ENCODE data around the gene IGF2BP2. TPM values are rescaled to one million over a fixed set of nuclear protein-coding genes. Genes with fewer than 3 reads are reported as not detected.
"Not testable (repeated sequence)": the region's sequence is repeated elsewhere in the genome, so short reads cannot be mapped to it uniquely, and the experiment has no call there.

Gene IGF2BP2
- total RNA-seq, 4 donors from 2014 or later = 3.0 to 13.8 (median 6.8) TPM

- intact Hi-C loops (cut with DNase I) = no loop called here
- 85 to 90% methylated on average over 14 to 17 of the region's 19 CpGs for WGBS, 2 donors
Measured at GRCh38 chr3:185647134-185647879, 177.5 kb downstream of the IGF2BP2 start.

GRCh38 chr3:185646382-185647133, 178.3 kb downstream of the IGF2BP2 start:
- Histone ChIP-seq H3K4me3 (no peak overlapping the region), H3K27ac (no peak overlapping the region), H3K27me3 (peaks cover 0 to 10% (median 0%) of the 10 kb centered on the region in 4 donors), H3K9me3 (no peaks in the 10 kb centered on the region), H3K4me1 (no peaks in the 10 kb centered on the region), H3K36me3 (peaks cover 0 to 17% (median 0%) of the 10 kb centered on the region in 3 donors)
- 79 to 96% methylated on average over 9 to 12 of the region's 14 CpGs for WGBS, 2 donors
- TF ChIP-seq CTCF (IDR thresholded peaks at IDR 0.05) (no peak), POLR2A (IDR thresholded peaks at IDR 0.05) (no peak)
- intact Hi-C loops (cut with DNase I) = no loop called here
- no peak for DNase-seq

More at GRCh38 chr3:185647134-185647879, 177.5 kb downstream of the IGF2BP2 start:
- Histone ChIP-seq H3K9me3 (no peaks in the 10 kb centered on the region), H3K27me3 (peaks cover 0 to 10% (median 0%) of the 10 kb centered on the region in 4 donors), H3K4me3 (no peak overlapping the region), H3K4me1 (no peaks in the 10 kb centered on the region), H3K36me3 (peaks cover 0 to 17% (median 0%) of the 10 kb centered on the region in 3 donors), H3K27ac (no peak overlapping the region)
- TF ChIP-seq POLR2A (IDR thresholded peaks at IDR 0.05) (no peak), CTCF (IDR thresholded peaks at IDR 0.05) (no peak)
- no peak for DNase-seq

DNA sequence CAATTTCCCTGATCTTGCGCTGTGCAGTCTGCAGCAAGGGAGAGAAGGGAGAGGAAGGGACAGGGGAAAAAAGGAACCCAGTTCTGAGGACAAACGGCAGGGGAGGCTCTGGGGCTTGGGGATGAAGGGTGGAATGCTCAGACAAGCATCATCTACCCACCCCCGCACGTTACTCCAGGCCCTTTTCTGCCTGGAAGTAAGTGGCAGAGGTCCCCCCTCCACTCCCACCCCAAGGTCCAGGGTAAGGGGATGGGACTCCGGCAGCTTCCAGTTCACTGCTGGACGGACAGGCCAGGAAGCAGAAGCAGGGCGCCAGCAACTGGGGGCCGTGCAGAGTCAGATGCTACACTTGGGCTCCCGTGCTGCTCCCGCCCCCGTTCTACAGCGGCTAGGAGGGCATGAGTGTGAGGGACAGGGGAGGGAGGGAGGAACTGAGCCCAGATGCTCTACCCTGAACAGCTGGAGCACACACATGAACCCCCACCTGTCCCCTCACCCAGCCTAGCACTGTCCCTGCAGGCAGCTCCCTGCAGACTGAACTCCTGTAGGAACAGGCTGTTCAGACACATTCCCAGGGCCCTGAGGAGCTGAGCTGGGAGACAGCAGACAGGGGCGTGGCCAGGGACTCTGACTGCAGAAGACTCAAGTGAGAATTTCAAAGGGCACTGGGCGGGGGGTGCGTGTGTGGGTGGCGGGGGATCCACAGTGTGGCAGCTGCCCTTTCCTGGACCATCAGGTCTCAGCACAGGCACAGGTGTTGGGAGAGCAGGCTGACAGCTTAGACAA, 179.1 kb downstream of the IGF2BP2 start:
- Histone ChIP-seq H3K27ac (no peak overlapping the region), H3K27me3 (peaks cover 0 to 10% (median 0%) of the 10 kb centered on the region in 4 donors), H3K4me3 (no peak overlapping the region), H3K4me1 (no peaks in the 10 kb centered on the region), H3K9me3 (no peaks in the 10 kb centered on the region), H3K36me3 (peaks cover 0 to 17% (median 0%) of the 10 kb centered on the region in 3 donors)
- no peak for TF ChIP-seq POLR2A (IDR thresholded peaks at IDR 0.05)
- TF ChIP-seq CTCF (IDR thresholded peaks at IDR 0.05) = no peak
- no peak for DNase-seq
- intact Hi-C loops (cut with DNase I) = no loop called here
- 74% methylated on average over 11 of the region's 16 CpGs; no CpG with 5 or more reads in 1 of the 2 donors for whole genome bisulfite sequencing, 2 donors

- H3K27me3 ChIP-seq; H3K27ac ChIP-seq; H3K4me3 ChIP-seq; DNase-seq; H3K4me1 ChIP-seq; intact Hi-C loops (cut with DNase I); H3K9me3 ChIP-seq: not testable (repeated sequence)
- peaks cover 0 to 17% (median 0%) of the 10 kb centered on the region in 3 donors for H3K36me3 ChIP-seq
- 75 to 76% methylated on average over 11 to 12 of the region's 17 CpGs for WGBS, 2 donors
Measured at GRCh38 chr3:185645191-185645590, 179.7 kb downstream of the IGF2BP2 start.

DNA sequence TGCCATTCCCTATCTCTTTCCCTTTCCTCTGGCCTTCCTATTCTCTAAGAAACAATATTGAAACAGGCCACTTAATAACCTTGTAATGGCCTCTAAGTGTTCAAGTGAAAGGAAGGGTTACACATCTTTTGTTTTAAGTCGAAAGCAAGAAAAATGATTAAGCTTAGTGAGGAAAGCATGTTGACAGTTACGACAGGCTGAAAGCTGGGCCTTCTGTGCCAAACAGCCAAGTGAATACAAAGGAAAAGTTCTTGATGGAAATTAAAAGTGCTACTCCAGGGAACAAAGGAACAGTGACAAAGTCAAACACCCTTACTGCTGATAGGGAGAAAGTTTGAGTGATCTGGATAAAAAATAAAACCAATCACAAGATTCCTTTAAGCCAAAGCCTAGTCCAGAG, 184.5 kb downstream of the IGF2BP2 start:
- 60 to 66% methylated on average over 2 of the region's 2 CpGs for WGBS, 2 donors
- TF ChIP-seq POLR2A (IDR thresholded peaks at IDR 0.05) (no peak), CTCF (IDR thresholded peaks at IDR 0.05) (no peak)

More for the DNA sequence above, 184.5 kb downstream of the IGF2BP2 start:
- Histone ChIP-seq H3K4me1 (no peaks in the 10 kb centered on the region), H3K36me3 (peaks cover 0 to 3% (median 0%) of the 10 kb centered on the region in 3 donors), H3K27ac (no peak overlapping the region), H3K4me3 (no peak overlapping the region), H3K27me3 (no peaks in the 10 kb centered on the region), H3K9me3 (no peaks in the 10 kb centered on the region)
- DNase-seq = no peak
- intact Hi-C loops (cut with DNase I) = no loop called here

All from esophagus squamous epithelium (tissue), 5 donors.